GM12875 (cell line): ENCODE data around the gene SERPINI1.
A peak's percentile ranks its signal among the peaks of the same experiment; 100 is the strongest.

ENCODE experiments used
- H3K4me3 ChIP-seq: one replicate; pipeline ENCODE4 v1.5.1; 2011; ENCODE audit warnings: low read depth, low read length, control low read depth
- TF ChIP-seq, protein P1 (sequence below): IDR thresholded peaks from 2 replicates; pipeline ENCODE4 v1.5.1; 2011; ENCODE audit warnings: low read depth, mild to moderate bottlenecking, control low read depth, inconsistent platforms, low read length, moderate library complexity, borderline replicate concordance; ENCODE audit not compliant: insufficient read depth

The SERPINI1 gene

GRCh38 chr3:167733961-167734497 lies 1.5 kb upstream of the SERPINI1 start:
- TF ChIP-seq, protein P1, sequence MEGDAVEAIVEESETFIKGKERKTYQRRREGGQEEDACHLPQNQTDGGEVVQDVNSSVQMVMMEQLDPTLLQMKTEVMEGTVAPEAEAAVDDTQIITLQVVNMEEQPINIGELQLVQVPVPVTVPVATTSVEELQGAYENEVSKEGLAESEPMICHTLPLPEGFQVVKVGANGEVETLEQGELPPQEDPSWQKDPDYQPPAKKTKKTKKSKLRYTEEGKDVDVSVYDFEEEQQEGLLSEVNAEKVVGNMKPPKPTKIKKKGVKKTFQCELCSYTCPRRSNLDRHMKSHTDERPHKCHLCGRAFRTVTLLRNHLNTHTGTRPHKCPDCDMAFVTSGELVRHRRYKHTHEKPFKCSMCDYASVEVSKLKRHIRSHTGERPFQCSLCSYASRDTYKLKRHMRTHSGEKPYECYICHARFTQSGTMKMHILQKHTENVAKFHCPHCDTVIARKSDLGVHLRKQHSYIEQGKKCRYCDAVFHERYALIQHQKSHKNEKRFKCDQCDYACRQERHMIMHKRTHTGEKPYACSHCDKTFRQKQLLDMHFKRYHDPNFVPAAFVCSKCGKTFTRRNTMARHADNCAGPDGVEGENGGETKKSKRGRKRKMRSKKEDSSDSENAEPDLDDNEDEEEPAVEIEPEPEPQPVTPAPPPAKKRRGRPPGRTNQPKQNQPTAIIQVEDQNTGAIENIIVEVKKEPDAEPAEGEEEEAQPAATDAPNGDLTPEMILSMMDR, result no peak
- peak overlapping the region; percentile 56 for H3K4me3 ChIP-seq

DNA sequence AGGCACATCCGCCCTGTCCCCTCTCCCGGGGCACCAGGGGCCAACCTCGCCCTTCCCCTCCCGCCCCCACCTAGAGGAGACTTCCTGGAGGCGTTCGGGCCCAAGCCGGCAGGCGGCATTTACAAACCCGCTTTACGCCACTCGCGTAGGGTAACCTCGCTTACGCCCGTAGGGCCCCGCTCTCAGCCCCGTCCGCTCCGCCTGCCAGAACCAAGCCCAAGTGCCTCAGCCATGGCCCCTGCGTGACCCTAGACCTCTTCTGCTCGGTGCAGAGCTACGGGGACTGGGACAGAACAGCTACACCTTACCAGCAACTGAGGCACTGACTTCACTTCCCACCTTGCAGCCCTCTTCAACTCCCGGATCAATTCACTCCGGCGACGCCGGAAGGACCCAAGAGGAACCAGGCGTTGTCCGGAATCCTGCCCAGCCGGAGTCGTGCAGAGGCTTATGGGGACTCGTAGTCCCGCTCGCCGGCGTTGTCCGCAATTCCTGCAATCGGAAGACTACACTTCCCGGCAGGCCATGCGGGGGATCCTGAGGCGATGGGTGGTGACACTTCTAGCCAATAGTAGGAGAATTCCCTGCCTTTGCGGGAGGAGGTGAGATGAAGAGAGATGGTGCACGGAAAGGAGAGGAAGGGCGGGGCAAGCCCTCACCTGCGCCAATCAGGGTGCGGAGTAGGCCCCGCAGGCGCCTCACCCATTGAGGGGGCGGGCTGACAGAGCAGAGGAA lies 856 bp upstream of the SERPINI1 start, which contains the start of gene PDCD10:
TSS of gene PDCD10 (minus strand) at position 395 of the 735 bp plus-strand sequence. CDS start 14,735 bp downstream, outside the sequence.
- H3K4me3 ChIP-seq, result peak within 1 kb of the TSS; percentile 83
- TF ChIP-seq, protein P1, result no peak

DNA sequence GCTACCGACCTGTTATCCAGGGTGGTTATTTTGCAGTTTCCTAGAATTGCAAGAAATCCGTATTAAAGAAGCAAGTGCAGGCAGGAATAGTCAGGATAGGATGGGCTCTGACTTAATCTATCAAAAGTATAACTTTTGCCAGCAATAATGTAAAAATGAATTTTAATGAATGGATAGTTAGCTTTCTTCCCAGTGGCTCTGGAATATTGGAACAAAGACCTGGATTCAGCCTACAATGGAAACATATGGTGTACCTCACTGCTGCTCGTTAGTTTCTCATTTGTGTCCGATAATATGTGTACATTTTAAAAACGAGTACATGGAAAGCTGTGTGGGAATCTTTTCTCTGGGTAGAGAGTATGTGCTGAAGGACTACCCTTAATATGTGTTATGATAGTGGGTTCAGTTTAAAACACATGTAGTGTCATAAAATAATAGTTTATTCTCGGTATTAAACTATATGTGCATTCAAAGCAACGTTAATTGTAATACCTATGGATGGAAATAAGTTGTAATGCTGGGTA lies 805 bp downstream of the SERPINI1 start:
- TF ChIP-seq, protein P1, result no peak
- H3K4me3 ChIP-seq, result peak overlapping the region; percentile 83

- no peak overlapping the region for H3K4me3 ChIP-seq
- TF ChIP-seq, protein P1, result no peak
Measured at GRCh38 chr3:167736997-167737396, 1.5 kb downstream of the SERPINI1 start.

DNA sequence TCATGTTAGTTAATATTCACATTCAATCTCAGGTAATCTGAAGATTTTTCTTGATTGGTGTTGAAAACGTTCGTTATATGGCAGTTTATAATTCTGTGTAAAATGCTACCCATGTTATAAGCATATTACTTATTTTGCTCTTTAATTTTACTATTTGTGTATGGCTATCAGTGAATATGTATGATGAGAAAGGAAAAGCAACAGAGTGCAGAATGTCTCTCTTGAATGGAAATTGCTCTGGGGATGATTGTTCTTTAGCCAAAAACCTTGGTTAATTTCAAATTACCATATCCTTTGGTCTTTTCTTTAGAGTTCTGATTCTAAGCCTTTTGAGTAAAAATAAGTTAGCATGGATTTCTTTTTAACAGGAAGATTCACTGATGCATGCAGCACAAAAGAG lies 2.5 kb downstream of the SERPINI1 start:
- TF ChIP-seq, protein P1, result no peak
- H3K4me3 ChIP-seq, result no peak overlapping the region

- no peak overlapping the region for H3K4me3 ChIP-seq
- TF ChIP-seq, protein P1, result no peak
Measured at GRCh38 chr3:167739190-167739810, 3.8 kb downstream of the SERPINI1 start.
